ENCODE measurements around the gene OSTM1.

The OSTM1 gene

DNA sequence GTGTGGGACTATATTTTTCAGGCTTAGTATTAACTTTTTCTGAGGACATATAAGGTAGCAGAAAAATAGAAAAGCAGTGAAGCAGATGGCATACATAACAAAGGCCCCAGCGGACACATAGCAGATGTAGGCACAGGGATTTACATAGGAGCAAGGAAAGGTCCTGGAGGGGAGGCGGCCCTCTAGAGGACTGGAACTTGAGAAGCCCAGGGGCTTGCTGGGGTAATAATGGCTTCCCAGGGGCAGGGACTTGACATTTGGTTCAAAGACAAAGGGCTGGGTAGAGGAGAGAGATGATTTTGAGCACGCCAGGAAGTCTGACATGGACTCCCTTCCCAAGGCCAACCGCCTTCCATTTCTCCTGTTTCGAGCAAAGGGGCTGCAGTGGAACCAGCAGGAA lies 31.7 kb upstream of the OSTM1 start:
- no peak for DNase-seq

DNA sequence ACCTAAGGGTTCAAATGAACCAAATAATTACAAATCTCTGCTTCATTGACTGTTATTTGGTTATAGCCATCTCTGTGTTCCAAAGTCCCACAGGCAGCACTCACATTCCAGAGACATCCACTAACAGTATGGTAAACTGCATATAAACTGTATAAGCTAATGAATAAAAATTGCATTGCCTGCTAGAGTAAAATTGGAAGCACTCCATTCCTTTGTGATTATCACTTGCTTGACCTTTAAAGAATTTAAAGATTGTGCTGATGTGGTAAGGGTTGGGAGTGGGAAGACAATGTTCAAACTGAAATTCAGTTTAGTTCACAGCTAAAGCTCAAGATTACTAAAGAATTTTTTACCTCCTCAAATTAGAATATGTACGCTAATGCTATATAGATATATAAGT lies 31.0 kb upstream of the OSTM1 start:
- DNase-seq, result no peak

DNA sequence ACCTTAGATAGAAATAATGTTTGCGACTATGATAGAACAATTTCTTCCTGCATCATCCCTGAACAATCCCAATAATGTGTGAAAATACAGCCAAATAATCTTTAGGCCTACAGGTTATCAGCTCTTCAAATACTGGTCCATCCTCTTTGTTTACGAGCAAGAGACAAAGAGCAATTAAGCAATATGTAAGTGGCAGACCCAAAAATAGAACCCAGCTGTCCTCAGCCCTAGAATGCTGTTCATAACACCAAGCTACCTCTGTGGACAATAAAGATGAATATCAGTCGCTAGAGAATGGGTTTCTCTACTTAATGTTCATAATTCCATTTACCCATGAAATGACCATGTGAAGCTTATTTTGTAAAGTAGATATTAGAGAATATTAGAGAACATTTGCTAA lies 28.4 kb upstream of the OSTM1 start:
- no peak for DNase-seq

DNA sequence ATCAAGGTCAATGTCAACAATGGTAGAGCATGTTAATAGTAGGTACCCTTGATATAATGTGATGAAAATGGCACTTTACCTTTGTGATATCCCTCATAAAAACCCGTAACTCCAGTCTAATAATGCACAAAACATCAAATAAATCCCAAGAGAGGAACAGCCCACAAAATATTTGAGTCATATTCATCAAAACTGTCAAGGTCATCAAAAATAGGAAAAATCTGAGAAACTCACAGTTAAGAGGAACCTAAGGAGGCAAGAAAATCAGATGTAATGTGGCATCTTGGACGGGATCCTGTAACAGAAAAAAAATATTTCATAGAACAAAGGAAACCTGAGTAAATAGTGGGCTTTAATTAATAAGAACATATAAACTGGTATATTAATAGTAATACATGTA lies 25.5 kb upstream of the OSTM1 start:
- no peak for DNase-seq

DNA sequence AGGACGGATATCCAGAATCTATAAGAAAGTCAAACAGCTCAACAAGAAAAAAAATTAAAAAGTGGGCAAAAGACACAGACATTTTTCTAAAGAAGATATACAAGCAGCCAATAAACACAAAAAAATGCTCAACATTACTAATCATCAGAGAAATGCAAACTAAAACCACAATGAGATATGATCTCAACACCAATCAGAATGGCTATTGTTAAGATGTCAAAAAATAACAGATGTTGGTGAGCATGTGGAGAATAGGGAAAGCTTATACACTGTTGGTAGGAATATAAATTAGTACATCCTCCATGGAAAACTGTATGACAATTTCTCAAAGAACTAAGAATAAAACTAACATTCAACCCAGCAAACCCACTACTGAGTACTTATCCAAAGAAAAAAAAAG lies 23.3 kb upstream of the OSTM1 start:
- DNase-seq, result no peak

DNA sequence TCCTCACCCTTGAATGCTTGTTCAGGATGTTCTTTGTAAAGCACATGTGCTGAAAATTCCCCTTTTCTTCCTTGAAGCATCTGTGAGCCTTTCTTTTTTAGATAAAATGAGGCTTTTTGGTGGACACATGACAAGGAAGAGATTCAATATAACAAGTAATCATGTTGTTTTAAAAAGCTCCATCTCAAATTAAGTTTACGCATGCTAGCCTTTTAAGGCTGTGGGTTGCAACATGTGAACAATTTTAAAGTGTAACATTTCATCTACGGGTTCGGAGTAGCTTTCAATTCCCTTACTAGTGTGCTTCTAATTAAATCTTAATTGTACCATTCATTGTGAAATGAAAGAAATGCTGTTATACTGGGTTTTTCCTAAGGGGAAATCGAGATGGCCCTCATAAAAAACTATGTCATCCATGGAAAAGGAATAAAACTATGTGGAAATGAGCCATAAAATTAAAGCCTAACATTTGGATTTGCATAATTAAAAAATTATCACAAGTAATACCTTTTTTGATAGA lies 19.3 kb upstream of the OSTM1 start:
- DNase-seq, result no peak

DNA sequence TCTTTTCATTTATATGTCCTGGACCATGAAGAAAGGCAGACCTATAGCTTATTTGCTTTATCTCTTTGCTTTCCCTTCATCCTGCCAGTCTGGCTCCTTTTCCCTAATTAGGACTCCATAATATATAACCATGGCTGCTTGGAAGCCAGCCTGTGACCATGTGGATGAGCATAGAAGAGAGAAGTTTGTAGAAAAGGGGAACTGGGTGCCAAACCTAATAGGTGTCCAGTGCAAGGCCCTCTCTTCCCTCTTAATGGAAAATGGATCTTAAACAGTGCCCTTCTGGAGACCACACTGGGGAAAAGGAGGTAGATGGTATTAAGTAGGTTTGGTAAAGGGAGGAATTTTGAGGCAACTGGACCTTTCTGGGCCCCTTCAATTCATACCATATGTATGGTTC lies 16.7 kb upstream of the OSTM1 start:
- DNase-seq, result no peak

DNA sequence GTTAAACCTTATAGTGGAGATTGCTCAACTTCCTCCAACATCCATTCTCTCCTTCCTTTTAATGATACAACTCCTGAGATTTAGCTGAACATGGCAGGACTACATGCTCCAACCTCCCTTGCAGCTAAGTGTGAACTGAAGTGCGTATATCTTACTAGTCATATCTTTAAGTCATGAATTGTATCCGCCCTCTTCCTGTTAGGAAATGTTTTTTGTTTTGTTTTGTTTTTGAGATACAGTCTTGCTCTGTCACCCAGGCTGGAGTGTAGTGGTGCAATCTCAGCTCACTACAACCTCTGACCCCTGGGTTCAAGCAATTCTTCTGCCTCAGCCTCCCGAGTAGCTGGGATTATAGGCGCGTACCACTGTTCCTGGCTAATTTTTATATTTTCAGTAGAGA lies 8.8 kb upstream of the OSTM1 start:
- no peak for DNase-seq

DNA sequence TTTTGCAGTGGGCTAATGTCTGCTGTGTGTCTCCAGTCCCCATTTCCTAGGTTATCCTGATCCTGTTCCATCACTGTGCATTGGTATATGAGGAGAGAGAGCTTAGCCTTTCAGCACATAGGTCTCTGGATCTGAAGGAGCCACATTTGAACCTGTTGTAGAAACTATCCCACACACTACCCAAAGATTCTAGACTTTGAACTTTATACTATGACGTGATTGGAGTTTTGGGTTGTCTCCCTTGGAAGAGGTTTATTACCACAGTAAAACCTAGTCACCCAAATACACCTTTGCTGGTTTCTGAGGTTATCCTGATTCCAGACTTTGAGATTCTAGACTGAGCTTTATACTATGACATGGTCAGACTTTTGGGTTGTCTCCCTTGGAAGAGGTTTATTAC lies 8.0 kb upstream of the OSTM1 start:
- no peak for DNase-seq

DNA sequence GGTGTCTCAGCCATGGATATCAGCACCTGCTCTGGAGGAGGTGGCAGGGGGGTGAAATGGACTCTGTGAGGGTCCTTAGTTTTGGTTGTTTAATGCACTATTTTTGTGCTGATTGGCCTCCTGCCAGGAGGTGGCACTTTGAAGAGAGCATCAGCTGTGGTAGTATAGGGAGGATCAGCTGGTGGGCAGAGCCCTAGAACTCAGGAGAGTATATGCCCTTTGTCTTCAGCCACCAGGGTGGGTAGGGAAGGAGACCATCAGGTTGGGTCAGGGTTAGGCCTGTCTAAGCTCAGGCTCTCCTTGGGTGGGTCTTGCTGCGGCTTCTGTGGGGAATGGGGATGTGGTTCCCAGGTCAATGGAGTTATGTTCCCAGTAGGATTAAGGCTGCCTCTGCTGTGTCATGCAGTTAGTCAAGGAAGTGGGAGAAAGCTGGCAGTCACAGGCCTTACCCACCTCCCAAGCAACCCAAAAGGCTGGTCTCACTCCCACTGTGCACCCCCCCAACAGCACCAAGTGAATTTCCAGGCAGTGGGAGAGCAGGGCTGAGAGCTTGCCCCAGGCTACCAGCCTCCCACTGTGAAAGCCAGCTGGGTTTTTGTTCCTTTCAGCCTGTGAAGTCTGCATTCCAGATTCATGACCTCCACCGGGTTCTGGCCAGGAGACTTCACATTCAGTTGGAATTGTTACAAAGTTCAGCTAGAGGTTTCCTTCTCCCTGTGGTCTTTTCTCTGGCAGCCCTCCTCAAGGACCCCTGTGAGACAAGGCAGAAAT lies 5.7 kb upstream of the OSTM1 start:
- DNase-seq, result no peak

DNA sequence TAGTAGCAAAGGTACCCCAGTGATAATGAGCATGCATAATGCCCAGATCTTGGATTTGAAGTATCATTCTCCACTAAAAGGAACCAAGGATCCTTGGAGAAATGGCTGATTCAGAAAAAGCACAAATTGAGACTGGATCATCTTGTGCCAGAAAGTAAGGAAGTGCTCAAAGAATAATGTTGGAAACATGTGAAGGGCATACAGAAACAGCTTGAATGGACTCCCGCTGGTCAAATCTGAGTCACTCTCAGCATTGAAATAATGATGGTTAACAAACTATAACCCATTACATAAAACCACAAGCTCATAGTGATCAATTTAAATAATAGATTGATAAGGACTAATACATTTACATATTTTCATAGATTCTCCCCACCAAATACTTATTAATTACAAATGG lies 3.6 kb upstream of the OSTM1 start:
- no peak for DNase-seq

DNA sequence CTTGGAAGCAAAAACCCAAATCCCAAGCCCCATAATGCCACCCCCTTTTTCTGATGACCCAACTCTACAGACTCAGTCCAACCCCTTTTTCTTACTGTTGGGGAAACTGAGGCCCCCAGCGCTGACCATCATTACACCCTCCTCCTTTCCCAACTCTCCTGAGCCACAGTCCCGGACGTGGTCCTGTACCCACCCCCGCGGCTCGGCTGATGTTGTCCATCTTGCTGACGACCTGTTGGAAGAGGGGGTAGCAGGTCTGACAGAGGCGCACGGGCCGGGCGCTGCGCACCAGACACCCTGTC lies 533 bp downstream of the OSTM1 start:
- no peak for DNase-seq

DNA sequence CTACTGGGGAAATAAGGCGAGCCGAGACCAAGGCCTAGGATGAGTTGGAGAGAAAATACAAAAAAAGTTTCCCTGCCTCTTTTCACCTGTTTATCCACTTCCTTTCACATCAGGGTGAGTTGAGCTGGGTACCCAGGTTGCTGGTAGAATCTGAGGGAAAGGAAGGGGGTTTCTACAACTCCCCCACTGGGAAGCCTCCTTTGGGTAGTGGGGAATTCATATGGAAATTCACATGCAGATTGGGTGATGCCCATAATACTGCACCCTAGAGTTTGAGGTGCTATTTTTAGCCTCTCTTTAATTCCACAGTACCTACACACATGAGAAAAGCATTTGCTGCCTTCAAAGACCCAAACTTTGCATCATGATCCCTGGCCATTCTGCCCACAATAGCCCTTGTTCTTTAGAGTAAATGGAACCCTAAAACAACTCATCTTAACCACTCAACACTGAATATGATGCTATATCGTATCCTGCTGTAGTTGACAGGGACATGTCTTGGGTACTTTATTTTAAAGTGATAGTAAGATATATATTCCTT lies 2.7 kb downstream of the OSTM1 start:
- no peak for DNase-seq

DNA sequence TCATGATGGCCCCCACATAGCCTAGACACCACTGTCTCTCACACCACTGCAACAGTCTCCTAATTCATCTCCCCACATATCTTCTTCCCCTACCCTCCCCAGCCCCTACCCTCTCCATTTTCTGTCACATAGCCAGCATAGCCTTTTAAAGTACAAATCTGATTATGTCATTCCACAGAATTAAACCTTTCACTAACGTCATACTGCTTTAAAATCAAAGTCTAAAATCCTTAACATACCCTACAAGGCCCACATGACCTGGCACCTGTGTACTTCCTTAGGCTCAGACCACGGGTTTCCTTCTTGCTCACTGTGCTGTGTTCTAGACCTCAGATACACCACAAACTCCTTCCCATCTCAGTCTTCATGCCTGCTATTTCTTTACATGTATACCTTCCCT lies 5.9 kb downstream of the OSTM1 start:
- no peak for DNase-seq

DNA sequence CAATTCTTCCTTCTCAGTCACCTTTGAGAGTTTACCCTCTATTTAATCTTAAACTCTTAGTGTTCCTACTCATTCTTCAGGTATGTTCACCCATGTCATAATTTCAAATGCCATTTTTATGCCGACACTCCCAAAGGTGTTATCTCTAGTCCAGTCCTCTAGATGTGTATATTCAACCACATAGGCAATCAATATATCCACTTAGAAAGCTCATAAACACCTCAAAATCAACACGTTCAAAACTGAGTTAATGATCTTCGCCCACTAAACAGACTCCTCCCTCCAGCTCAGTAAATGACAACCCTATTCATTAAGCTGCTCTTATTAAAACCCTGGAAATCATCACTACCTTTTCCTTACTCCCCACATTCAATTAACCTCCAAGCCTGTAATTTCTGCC lies 6.4 kb downstream of the OSTM1 start:
- no peak for DNase-seq

DNA sequence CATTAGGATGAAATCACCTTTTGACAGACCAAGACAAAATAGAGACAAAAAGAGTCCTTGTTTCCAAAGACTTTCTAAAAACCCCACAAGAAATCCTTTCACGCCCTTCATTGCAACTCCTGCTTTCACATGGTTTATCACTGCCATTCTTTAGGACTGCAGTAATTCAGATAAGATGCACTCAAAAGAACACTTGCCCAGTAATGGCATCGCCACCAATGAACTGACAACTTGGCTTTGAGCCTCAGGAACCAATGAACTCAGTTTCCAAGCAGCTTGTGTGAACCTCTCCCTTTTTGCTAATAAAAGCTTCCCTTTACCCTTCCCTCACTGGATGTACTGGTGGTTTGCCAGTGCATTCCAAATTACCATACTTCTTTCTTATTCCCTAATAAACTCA lies 21.8 kb downstream of the OSTM1 start:
- no peak for DNase-seq

DNA sequence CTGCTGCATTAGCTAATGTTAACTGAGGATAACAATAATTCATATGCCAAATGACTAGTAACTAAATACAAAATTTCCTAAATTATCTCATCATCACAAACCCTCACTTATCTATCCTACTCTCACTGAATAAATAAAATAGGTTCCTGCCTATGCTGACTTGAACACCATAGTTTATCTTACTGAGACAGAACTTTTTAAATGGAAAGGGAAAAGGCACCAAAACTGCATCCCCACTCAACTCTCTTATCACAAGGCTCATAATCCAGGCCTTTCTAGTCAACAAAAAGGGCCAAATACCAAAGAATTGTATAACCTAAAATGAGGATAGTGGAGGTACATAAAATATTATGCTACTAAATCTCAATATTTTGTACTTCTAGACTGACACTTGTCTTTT lies 23.1 kb downstream of the OSTM1 start:
- DNase-seq, result no peak

DNA sequence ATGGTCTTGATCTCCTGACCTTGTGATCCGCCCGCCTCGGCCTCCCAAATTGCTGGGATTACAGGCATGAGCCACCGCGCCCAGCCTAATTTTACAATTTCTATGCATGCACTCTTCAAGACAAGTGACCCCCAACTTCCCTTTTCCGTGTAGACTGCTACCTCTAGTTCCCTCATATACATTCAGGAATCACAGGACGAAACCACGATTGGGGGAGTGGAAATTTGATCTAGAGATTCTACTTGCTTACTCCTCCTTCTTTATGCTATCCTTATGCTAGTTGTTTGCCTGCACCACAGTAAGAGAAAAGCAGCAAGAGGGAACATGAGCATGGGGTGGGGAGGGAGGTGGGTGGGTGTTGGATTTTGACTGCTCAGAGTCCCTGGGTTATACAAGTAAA lies 34.9 kb downstream of the OSTM1 start:
- DNase-seq, result no peak

DNA sequence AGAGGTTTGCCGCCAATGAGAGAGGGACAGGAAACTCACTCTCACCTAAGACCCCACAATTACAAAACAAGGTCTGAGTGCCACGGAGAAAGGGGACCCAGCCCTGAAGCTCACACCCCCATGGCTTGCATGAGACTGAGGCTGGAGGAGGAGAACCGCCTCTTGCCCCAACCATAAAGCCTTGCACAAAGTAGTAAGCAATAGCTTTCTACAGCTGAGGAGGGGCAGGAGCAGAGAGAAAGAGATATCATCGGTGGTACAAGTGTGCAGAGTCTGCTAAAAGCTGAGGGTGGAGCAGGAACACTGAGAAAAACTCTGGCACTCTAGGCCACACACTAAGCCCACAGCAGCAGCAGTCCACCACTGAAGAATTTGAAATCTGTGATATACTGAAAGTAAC lies 37.7 kb downstream of the OSTM1 start:
- no peak for DNase-seq

DNA sequence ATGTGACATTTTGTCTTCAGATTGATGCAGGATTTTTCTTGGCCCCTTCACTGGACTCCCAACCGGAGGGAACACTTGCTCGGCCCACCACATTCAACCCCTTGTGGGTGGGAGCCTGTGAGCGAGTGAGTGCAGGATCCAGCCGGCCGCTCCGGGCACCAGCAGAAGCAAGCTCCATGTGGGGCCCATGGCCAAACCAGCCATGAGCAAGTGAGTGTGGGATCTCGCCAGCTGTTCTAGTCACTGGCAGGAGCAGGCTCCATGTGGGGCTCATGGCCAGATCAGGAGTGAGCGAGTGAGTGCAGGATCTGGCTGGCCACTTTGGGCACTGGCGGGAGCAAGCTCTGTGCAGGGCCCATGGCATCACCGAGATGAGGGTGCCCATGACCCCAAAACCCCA lies 42.6 kb downstream of the OSTM1 start:
- DNase-seq, result no peak

DNA sequence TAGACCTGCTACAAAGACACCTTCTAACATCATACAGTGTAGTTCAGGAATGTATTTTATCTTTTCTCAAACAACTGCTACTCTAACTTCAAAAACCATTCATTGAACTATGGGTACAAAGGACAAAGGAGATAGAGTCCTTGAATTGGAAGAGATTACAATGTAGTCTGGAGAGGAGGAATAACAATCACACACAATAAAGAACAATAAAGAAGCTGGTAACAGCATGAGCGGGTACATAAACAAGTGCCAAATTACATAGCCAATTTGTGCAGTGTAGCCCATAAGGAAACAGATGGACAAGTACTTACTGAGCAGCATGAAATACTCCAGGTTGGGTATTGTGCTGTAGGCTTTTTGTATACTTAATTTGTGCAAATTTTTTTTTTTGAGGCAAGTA lies 44.3 kb downstream of the OSTM1 start:
- no peak for DNase-seq

DNA sequence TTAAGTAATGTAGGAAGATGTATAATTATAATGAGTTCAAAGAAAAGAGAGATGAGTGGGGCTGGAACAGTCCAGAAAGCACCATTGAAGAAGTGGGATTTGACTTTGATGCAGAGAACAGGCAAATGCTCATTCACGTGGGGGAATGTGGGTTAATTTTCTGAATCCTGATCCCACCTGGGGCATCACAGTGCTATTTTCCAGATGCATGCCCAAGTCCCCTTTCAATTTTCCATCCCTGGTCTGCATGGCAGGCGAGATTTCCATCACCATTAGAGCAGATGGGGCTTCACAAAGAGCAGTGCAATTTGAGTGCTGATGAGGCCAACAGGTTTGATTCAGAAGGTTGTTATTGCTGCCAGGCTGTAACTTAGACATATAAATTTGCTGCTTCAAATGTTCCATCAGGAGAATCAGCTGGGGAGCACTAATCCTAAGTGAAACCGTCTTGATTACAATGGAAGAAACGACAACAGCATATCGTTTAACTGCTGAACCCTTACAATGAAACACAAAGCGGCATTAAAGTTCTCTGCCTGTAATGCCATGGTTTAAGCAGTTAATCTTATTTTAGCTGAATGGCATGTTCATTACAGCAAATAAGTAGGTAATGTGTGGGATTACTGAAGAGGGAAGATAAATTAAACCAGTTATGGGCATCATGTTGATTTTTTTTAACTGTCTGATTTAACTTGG lies 45.2 kb downstream of the OSTM1 start:
- no peak for DNase-seq

DNA sequence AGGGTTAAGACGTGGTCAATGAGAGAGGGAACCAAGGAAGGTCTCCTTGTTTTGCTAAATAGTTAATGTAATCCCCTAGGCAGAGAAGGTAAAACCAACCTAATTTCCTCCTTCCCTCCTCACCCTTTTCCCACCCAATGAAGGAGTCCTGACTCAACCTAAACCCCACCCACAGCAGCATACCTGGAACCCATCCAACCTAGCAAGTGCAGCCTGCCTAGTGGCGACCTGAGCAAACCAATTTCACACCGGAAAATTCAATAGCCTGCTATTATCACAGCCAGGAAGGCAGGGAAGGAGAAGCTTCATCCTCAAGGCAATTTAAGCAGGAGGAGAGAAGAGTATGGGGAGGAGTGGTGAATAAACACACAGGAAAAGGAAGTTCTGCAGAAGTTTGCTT lies 46.9 kb downstream of the OSTM1 start:
- DNase-seq, result no peak

DNA sequence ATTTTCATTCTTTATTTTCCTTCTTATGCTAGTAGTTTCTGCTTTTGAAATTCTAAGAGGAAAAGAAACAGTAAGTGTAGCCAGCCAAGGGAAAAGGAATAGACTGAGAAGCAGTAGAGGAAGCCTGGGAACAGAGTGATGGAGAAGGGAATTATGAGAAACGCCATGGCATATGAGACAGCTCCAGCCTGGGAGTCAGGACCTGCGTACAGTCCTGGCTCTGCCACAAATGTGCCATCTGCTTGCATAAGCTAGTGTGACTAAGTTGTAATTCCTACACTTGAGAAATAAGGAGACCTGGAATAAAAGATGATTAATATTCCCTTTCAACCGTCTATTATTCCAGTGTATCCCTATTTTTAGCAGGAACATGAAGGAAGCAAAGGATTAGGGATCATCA lies 47.5 kb downstream of the OSTM1 start:
- DNase-seq, result no peak
